IMR-90 (cell line): Measurements from ENCODE around the gene PTPN23. TPM values are rescaled to one million over a fixed set of nuclear protein-coding genes. Genes with fewer than 3 reads are reported as not detected.

ENCODE experiments used
- ATAC-seq: fragments of 200-7000 bp; cut with Tn5 transposase; 2 replicates; pipeline ENCODE4 v1.9.1; 2020; ENCODE audit warnings: low read depth, mild to moderate bottlenecking, moderate library complexity
- BruUV-seq: library from RNA; stranded (reverse); fragments of 400-500 nt; replicated peaks from 2 replicates; lab custom pipeline; 2021; lab: Mats Ljungman, UMichigan
- CTCF ChIA-PET: fragments of 300-600 bp; formaldehyde crosslinking; extraction: SDS; loops from one replicate; lab custom pipeline; 2021; ENCODE audit warnings: antibody characterized with exemption; lab: Yijun Ruan, JAX
- POLR2A ChIA-PET: fragments of 300-600 bp; sonication (Branson Sonifier 250); formaldehyde crosslinking; loops from one replicate; lab custom pipeline; 2022; ENCODE audit warnings: antibody characterized with exemption; ENCODE audit not compliant: unreplicated experiment; lab: Charles Lee
- DNase-seq: peaks from one replicate; pipeline ENCODE4 v3.0.0; 2013
- H2AFZ ChIP-seq: replicated peaks from 2 replicates; pipeline ENCODE3; 2013; ENCODE audit warnings: low read length, mild to moderate bottlenecking; ENCODE audit not compliant: poor library complexity
- H2AK5ac ChIP-seq: 2 replicates; pipeline ENCODE4 v1.6.1; 2013; ENCODE audit warnings: low read depth, low read length, inconsistent platforms
- H2AK9ac ChIP-seq: replicated peaks from 2 replicates; pipeline ENCODE3; 2013; ENCODE audit warnings: mild to moderate bottlenecking, low read depth, low read length, moderate library complexity; ENCODE audit not compliant: poor library complexity
- H2BK120ac ChIP-seq: 2 replicates; pipeline ENCODE4 v1.6.1; 2013; ENCODE audit warnings: low read depth, low read length, inconsistent platforms
- H2BK15ac ChIP-seq: 3 replicates; pipeline ENCODE4 v1.6.1; 2013; ENCODE audit warnings: low read depth, low read length, inconsistent platforms
- H2BK20ac ChIP-seq: 2 replicates; pipeline ENCODE4 v1.6.1; 2013; ENCODE audit warnings: low read depth, mild to moderate bottlenecking, inconsistent platforms, low read length, moderate library complexity
- H2BK5ac ChIP-seq: 2 replicates; pipeline ENCODE4 v1.6.1; 2013; ENCODE audit warnings: mild to moderate bottlenecking, low read depth, low read length, inconsistent platforms; ENCODE audit not compliant: poor library complexity, severe bottlenecking
- H3K14ac ChIP-seq: replicated peaks from 2 replicates; pipeline ENCODE4 v1.6.1; 2013; ENCODE audit warnings: low read depth, low read length, inconsistent platforms
- H3K18ac ChIP-seq: 2 replicates; pipeline ENCODE4 v1.6.1; 2013; ENCODE audit warnings: low read depth, low read length, control low read depth
- H3K23ac ChIP-seq: 2 replicates; pipeline ENCODE4 v1.6.1; 2013; ENCODE audit warnings: low read depth, low read length, inconsistent platforms
- H3K27ac ChIP-seq: 2 replicates; pipeline ENCODE4 v1.5.1; 2013; ENCODE audit warnings: mild to moderate bottlenecking, control low read depth, low read length; ENCODE audit not compliant: insufficient read depth
- H3K27me3 ChIP-seq: 2 replicates; pipeline ENCODE4 v1.6.1; 2013; ENCODE audit warnings: low read length; ENCODE audit not compliant: control insufficient read depth, insufficient read depth
- H3K36me3 ChIP-seq: 2 replicates; pipeline ENCODE4 v1.6.1; 2013; ENCODE audit warnings: low read length, mixed read lengths; ENCODE audit not compliant: control insufficient read depth, insufficient read depth
- H3K4ac ChIP-seq: 2 replicates; pipeline ENCODE4 v1.6.1; 2013; ENCODE audit warnings: low read depth, low read length, inconsistent platforms
- H3K4me1 ChIP-seq: 2 replicates; pipeline ENCODE4 v1.6.1; 2013; ENCODE audit warnings: low read length, mixed read lengths; ENCODE audit not compliant: control insufficient read depth, insufficient read depth
- H3K4me2 ChIP-seq: 2 replicates; pipeline ENCODE4 v1.6.1; 2013; ENCODE audit warnings: low read depth, mild to moderate bottlenecking, control low read depth, low read length, moderate library complexity
- H3K4me3 ChIP-seq: 2 replicates; pipeline ENCODE4 v1.5.1; 2013; ENCODE audit warnings: low read depth, mild to moderate bottlenecking, control low read depth, low read length, moderate library complexity; ENCODE audit not compliant: insufficient read depth
- H3K56ac ChIP-seq: 2 replicates; pipeline ENCODE4 v1.6.1; 2013; ENCODE audit warnings: low read length, inconsistent platforms; ENCODE audit not compliant: insufficient read depth; ENCODE audit errors: extremely low read depth
- H3K79me1 ChIP-seq, 2 experiments: 2 replicates each; pipeline ENCODE4 v1.6.1; 2013; ENCODE audit warnings: low read length in 2 of 2, inconsistent platforms in 1 of 2, low read depth in 1 of 2
- H3K9ac ChIP-seq: 2 replicates; pipeline ENCODE4 v1.6.1; 2013; ENCODE audit warnings: low read depth, low read length, control low read depth
- H3K9me1 ChIP-seq: 2 replicates; pipeline ENCODE4 v1.6.1; 2013; ENCODE audit warnings: low read length, inconsistent platforms; ENCODE audit not compliant: insufficient read depth
- H3K9me3 ChIP-seq: 2 replicates; pipeline ENCODE4 v1.6.1; 2013; ENCODE audit warnings: low read length; ENCODE audit not compliant: control insufficient read depth, insufficient read depth
- H4K20me1 ChIP-seq: 2 replicates; pipeline ENCODE4 v1.6.1; 2013; ENCODE audit warnings: low read length, inconsistent platforms; ENCODE audit not compliant: insufficient read depth
- H4K5ac ChIP-seq: 2 replicates; pipeline ENCODE4 v1.6.1; 2013; ENCODE audit warnings: mild to moderate bottlenecking, low read depth, low read length, control low read depth
- H4K8ac ChIP-seq, 2 experiments: 2 replicates each; pipeline ENCODE4 v1.6.1; 2013; ENCODE audit warnings: low read depth in 2 of 2, low read length in 2 of 2, control low read depth in 1 of 2, inconsistent platforms in 1 of 2
- H4K91ac ChIP-seq: 2 replicates; pipeline ENCODE4 v1.6.1; 2013; ENCODE audit warnings: low read depth, low read length, inconsistent platforms; ENCODE audit not compliant: insufficient read depth
- BHLHE40 ChIP-seq: fragments of 150-350 bp; IDR thresholded peaks from 2 replicates; pipeline ENCODE4 v1.6.1; 2016; ENCODE audit warnings: mild to moderate bottlenecking, low read depth, low read length
- ELK1 ChIP-seq: fragments of 150-350 bp; IDR thresholded peaks from 2 replicates; pipeline ENCODE4 v1.6.1; 2016; ENCODE audit warnings: low read depth, mild to moderate bottlenecking, low read length, moderate library complexity, borderline replicate concordance
- FOS ChIP-seq: fragments of 150-350 bp; IDR thresholded peaks from 2 replicates; pipeline ENCODE4 v1.6.1; 2016; ENCODE audit warnings: low read depth, low read length
- MAZ ChIP-seq: IDR thresholded peaks from 2 replicates; pipeline ENCODE4 v1.6.1; 2012; ENCODE audit warnings: low read depth, mild to moderate bottlenecking, low read length, improper control_type of control experiment, moderate library complexity, borderline replicate concordance
- POLR2A ChIP-seq: IDR thresholded peaks from 2 replicates; pipeline ENCODE4 v1.6.1; 2012; ENCODE audit warnings: mild to moderate bottlenecking, low read depth, low read length
- RCOR1 ChIP-seq: IDR thresholded peaks from 2 replicates; pipeline ENCODE4 v1.6.1; 2012; ENCODE audit warnings: mild to moderate bottlenecking, low read length, improper control_type of control experiment; ENCODE audit not compliant: insufficient replicate concordance
- WGBS, 2 experiments: methylation state at CpG; one replicate each; pipeline versions ENCODE4 v1.1.5 to v1.1.7; 2013; ENCODE audit warnings: missing lambda C conversion rate in 2 of 2; ENCODE audit not compliant: insufficient read length in 1 of 2; ENCODE audit errors: extremely low coverage in 2 of 2; 5-methylcytosine and 5-hydroxymethylcytosine counted together
- dilution Hi-C: fragments of 300-500 bp; cut with HindIII; formaldehyde crosslinking; loops from one replicate; pipeline ENCODE4 v1.14.3; 2018; ENCODE audit warnings: low sequenced_read_pairs; ENCODE audit not compliant: unreplicated experiment
- in situ Hi-C: fragments of 300-500 bp; cut with MboI; formaldehyde crosslinking; loops from 3 replicates; pipeline ENCODE4 v1.14.3; 2019; ENCODE audit warnings: low sequenced_read_pairs, inconsistent platforms, mixed read lengths
- intact Hi-C: fragments of 100-400 bp; cut with micrococcal nuclease; formaldehyde crosslinking; loops from 2 replicates; pipeline ENCODE4 v1.10.0; 2022
- polyA plus RNA-seq, 3 experiments: library from polyadenylated mRNA; depleted of rRNA; stranded (reverse); fragments of >200 nt; gene quantifications; 2 replicates each; pipeline ENCODE4 v1.2.3, GENCODE V29; 2012; ENCODE audit warnings: low replicate concordance in 1 of 3
- total RNA-seq: library from RNA; depleted of rRNA; stranded (reverse); fragments of >200 nt; gene quantifications from 2 replicates; pipeline ENCODE4 v1.2.3, GENCODE V29; 2012

Gene PTPN23
- total and polyA plus RNA-seq, 2 of the 4 experiments (the other 2 are of a cell fraction) = 4.5 to 15.1 TPM

- TF ChIP-seq ELK1 = no peak
- TF ChIP-seq BHLHE40 = no peak
- no peak for TF ChIP-seq MAZ
- no peak for TF ChIP-seq FOS
Measured at GRCh38 chr3:47406762-47407149, 25.9 kb downstream of the PTPN23 start (continued).

- H3K36me3 ChIP-seq = peaks cover 53% of the 10 kb centered on the region
- peaks cover 43% of the 10 kb centered on the region for H4K20me1 ChIP-seq
- WGBS, 2 experiments = no CpG with 5 or more reads among the region's 7 CpGs
- H4K5ac ChIP-seq = no peak overlapping the region
- no peak overlapping the region for H3K18ac ChIP-seq
- H3K9ac ChIP-seq = no peak overlapping the region
- H3K23ac ChIP-seq = no peak overlapping the region
- intact Hi-C loops (no loop called here), in situ Hi-C loops (no loop called here), dilution Hi-C loops (no loop called here)
- peak overlapping the region; percentile 57 for H2AK9ac ChIP-seq
- ATAC-seq = no peak
- H3K79me1 ChIP-seq = peaks cover 13 to 33% of the 10 kb centered on the region in 2 experiments
- H3K9me3 ChIP-seq = no peaks in the 10 kb centered on the region
- H2BK20ac ChIP-seq = no peak overlapping the region
- H4K91ac ChIP-seq = no peak overlapping the region
- BruUV-seq = no TSS peak
- TF ChIP-seq RCOR1 (no peak), POLR2A (no peak)
- DNase-seq = no peak
- no peak overlapping the region for H4K8ac ChIP-seq
- H3K9me1 ChIP-seq = peaks cover 21% of the 10 kb centered on the region
- H2BK5ac ChIP-seq = no peak overlapping the region
- H3K27ac ChIP-seq = no peak overlapping the region
- H2AFZ ChIP-seq = no peak overlapping the region
- no peak overlapping the region for H3K56ac ChIP-seq
- H2BK15ac ChIP-seq = no peak overlapping the region
- H3K4ac ChIP-seq = no peak overlapping the region
- POLR2A ChIA-PET = no interaction called here
- H3K4me3 ChIP-seq = no peak overlapping the region
- H3K4me1 ChIP-seq = peaks cover 11% of the 10 kb centered on the region; the same call in 1 of the 2 replicates
- H3K27me3 ChIP-seq = no peaks in the 10 kb centered on the region
- H2BK120ac ChIP-seq = no peak overlapping the region
- H2AK5ac ChIP-seq = no peak overlapping the region
- H3K4me2 ChIP-seq = no peak overlapping the region
- no peak overlapping the region for H3K14ac ChIP-seq
- CTCF ChIA-PET = no interaction called here
Measured at GRCh38 chr3:47407237-47407636, 26.4 kb downstream of the PTPN23 start.
